ENCODE measurements around the gene BRAP.
"Not testable (repeated sequence)": the region's sequence is repeated elsewhere in the genome, so short reads cannot be mapped to it uniquely, and the experiment has no call there.

The BRAP gene

GRCh38 chr12:111677186-111677585 lies 8.6 kb downstream of the BRAP start:
- DNase-seq (ENCODE audit: low spot score), result no peak

GRCh38 chr12:111673503-111673902 lies 12.3 kb downstream of the BRAP start:
- DNase-seq (ENCODE audit: low spot score), result no peak

- no peak for DNase-seq (ENCODE audit: low spot score)
Measured at GRCh38 chr12:111672822-111673381, 12.9 kb downstream of the BRAP start.

GRCh38 chr12:111664961-111665865 lies 20.5 kb downstream of the BRAP start:
- DNase-seq (ENCODE audit: low spot score), result no peak

- no peak for DNase-seq (ENCODE audit: low spot score)
Measured at GRCh38 chr12:111664499-111664898, 21.3 kb downstream of the BRAP start.

- DNase-seq (ENCODE audit: low spot score), result no peak
Measured at GRCh38 chr12:111656016-111656415, 29.7 kb downstream of the BRAP start.

- DNase-seq (ENCODE audit: low spot score), result no peak
Measured at GRCh38 chr12:111655356-111655755, 30.4 kb downstream of the BRAP start.

GRCh38 chr12:111653596-111653995 lies 32.2 kb downstream of the BRAP start:
- DNase-seq (ENCODE audit: low spot score), result no peak

GRCh38 chr12:111652530-111652929 lies 33.2 kb downstream of the BRAP start:
- DNase-seq (ENCODE audit: low spot score), result not testable (repeated sequence)

- no peak for DNase-seq (ENCODE audit: low spot score)
Measured at GRCh38 chr12:111650912-111651311, 34.8 kb downstream of the BRAP start.

GRCh38 chr12:111645433-111645832 lies 40.3 kb downstream of the BRAP start:
- DNase-seq (ENCODE audit: low spot score), result no peak

GRCh38 chr12:111643427-111643826 lies 42.3 kb downstream of the BRAP start:
- DNase-seq (ENCODE audit: low spot score), result no peak

GRCh38 chr12:111642681-111643426 lies 42.9 kb downstream of the BRAP start:
- no peak for DNase-seq (ENCODE audit: low spot score)

- DNase-seq (ENCODE audit: low spot score), result no peak
Measured at GRCh38 chr12:111640506-111640905, 45.2 kb downstream of the BRAP start.

GRCh38 chr12:111638556-111638955 lies 47.2 kb downstream of the BRAP start:
- DNase-seq (ENCODE audit: low spot score), result no peak

GRCh38 chr12:111636209-111636945 lies 49.4 kb downstream of the BRAP start:
- DNase-seq (ENCODE audit: low spot score), result no peak

GRCh38 chr12:111635524-111635923 lies 50.2 kb downstream of the BRAP start:
- no peak for DNase-seq (ENCODE audit: low spot score)

- DNase-seq (ENCODE audit: low spot score), result no peak
Measured at GRCh38 chr12:111628505-111629260, 57.1 kb downstream of the BRAP start.

GRCh38 chr12:111626230-111626629 lies 59.5 kb downstream of the BRAP start:
- DNase-seq (ENCODE audit: low spot score), result no peak

GRCh38 chr12:111624540-111624939 lies 61.2 kb downstream of the BRAP start:
- no peak for DNase-seq (ENCODE audit: low spot score)

- not testable (repeated sequence) for DNase-seq (ENCODE audit: low spot score)
Measured at GRCh38 chr12:111617841-111618240, 67.9 kb downstream of the BRAP start.

Data from CD4-positive, alpha-beta T cell treated with Interleukin-2 at 100 ng/mL for 4 hours (primary cell).